G401 (cell line): Measurements from ENCODE around the gene NBPF26. TPM values are rescaled to one million over a fixed set of nuclear protein-coding genes. Genes with fewer than 3 reads are reported as not detected.
"Not testable (repeated sequence)": the region's sequence is repeated elsewhere in the genome, so short reads cannot be mapped to it uniquely, and the experiment has no call there.

ENCODE experiments used
- DNase-seq: peaks from one replicate; pipeline ENCODE4 v3.0.0-alpha.2; 2015; ENCODE audit warnings: low spot score
- in situ Hi-C: cut with HindIII; loops from 2 replicates; pipeline ENCODE4 v1.10.0; 2016; ENCODE audit warnings: low sequenced_read_pairs, mixed read lengths
- total RNA-seq: library from RNA; depleted of rRNA; stranded (reverse); fragments of >200 nt; shearing (Covaris generic); gene quantifications from 2 replicates; pipeline ENCODE4 v1.2.3, GENCODE V29; 2014; rRNA removed

The NBPF26 gene
- total RNA-seq = 9.1 and 9.7 TPM in 2 replicates

GRCh38 chr1:120723715-120724402, at the start of gene NBPF26:
Gene NBPF26, plus strand, starts transcription at chr1:120723945.
- peak; percentile 39 for DNase-seq
- in situ Hi-C loops = not testable (repeated sequence)

DNA sequence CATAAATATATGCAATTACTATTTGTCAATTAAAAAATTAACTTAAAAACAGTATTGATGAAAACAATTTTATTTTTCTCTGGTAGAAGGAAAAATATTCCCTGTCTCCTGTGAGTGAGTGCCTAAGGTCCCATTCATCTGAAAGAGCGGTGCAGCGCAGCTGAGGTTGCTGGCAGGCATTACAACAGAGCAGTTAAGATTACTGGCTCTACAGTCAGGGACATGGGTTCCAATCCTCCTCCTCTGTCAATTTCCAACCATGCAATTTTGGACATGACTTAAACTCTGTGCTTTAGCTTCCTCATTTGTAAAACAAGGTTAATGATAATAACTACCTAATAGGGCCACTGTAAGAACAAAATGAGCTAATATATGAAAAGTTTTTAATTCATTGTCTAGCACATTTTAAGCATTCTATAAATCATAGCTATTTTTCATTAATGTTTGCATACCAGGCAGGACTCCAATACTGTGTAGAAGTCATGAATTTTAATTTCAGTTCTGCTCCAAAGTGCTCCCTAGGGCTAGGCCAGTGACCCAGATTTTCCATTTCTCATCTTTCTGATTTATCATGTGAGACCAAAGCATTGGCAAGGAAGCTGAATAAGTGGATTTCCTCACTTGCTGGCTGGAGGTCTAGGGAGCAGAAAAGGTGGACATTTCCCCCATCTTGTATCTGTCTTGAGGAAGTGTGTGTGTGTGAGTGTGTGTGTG, 43.5 kb upstream of the NBPF26 start:
- in situ Hi-C loops, DNase-seq: not testable (repeated sequence)

GRCh38 chr1:120680938-120681337, 42.8 kb upstream of the NBPF26 start:
- DNase-seq, in situ Hi-C loops: not testable (repeated sequence)

DNA sequence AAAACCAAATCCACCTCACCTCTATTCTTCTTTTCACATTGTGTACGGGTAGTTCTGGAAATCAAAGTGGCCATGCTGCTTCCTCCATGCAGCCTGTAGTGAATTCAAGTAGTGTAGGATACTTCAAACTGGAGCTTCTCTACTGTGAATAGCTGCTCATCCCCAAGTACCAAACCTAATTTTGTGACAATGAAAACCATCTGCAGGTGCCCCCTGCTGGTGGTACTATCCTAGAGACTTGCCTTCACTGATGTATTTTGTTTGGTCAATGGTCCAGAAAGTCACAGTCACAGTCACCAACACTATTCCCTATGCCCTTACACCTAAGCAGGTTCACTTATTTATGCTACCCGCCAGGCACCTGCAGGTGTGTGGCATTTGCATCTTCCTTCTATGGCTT, 39.3 kb upstream of the NBPF26 start:
- DNase-seq, in situ Hi-C loops: not testable (repeated sequence)

DNA sequence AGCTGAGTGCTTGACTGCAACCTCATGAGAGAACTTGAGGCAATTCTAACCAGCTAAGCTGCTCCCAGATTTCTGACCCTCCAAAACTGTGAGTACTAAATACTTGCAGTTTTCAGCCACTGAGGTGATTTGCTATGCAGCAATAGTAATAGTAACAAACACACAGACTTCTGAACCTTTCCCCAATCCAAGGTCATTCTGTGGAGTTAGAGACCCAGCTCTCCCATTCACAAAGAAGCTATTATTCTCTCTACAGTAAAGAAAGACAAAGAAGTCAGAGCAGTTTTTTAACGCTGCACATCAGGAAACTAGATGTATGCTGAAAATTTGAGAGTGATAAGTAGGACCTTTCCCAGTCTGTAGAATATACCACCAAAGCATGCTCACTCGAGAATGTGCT, 38.1 kb upstream of the NBPF26 start:
- DNase-seq, in situ Hi-C loops: not testable (repeated sequence)

DNA sequence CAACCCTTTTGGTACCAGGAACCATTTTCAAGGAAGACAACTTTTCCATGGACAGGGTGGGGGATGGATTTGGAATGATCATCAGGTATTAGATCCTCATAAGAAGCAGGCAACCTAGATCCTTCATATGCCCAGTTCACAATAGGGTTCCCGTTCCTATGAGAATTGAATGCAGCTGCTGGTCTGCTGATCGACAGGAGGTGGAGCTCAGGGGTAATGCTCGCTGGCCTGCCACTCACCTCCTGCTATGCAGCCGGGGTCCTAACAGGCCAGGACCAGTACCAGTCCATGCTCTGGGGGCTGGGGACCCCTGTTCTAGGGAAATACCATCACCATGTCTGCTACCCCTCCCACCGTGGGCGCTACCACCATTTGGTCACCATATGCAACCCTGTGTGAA, 36.5 kb upstream of the NBPF26 start:
- DNase-seq = not testable (repeated sequence)

DNA sequence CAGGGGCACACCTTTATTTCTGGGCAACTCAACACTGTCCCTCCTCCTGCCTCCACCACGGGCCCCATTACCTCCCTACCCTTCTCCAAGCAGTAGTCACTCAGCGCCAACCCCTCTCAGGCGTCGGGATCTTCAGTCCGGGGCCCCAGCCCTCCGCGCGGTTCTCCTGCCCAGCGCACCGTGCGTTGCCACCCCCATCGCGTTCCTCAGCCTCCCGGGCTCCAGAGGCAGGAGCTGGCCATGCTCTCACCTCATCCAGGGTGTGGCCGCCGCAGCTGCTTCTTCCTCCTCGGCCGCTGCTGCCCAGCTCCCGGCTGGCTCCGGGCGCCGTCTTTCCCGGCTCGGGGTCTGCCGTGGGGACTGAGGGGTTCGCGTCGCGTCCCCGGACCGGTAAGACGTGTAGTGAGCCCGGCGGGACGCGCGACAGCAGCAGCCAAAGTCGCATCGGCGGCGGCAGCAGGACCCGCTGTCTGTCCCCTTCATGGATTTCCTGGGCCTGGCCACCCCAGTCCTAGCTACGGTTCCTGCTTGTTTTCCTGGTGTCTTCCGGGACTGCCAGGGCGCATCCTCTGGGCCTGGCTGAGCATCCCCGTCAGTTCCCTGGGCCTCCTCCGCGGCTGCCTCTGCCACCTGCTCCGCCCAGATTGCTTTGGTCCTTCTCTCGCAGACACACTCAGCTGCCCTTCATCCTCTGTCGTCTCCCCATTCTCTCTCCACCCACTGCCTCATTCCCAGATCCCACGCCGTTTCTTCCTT, 22.8 kb upstream of the NBPF26 start:
- DNase-seq = not testable (repeated sequence)

More for the DNA sequence above, 36.5 kb upstream of the NBPF26 start:
- in situ Hi-C loops = not testable (repeated sequence)

DNA sequence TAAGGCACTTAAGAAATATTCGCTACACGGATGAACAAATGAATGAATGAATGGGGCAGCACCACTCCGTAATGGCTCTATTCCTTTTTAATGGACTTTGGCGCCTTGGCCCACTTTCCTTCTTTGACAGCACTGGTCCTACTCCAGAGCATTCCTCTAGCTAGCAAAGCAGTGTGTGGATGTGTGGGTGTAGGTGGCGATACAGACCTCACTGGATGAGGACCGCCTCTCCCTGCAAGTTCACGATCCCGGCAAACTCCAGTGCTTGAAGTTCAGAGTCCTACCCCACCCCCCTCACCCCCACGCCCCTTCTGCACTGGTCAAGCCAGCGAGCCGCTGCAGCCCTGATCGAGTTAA, 409 bp upstream of the NBPF26 start:
- in situ Hi-C loops, DNase-seq: not testable (repeated sequence)

More for the DNA sequence above, 22.8 kb upstream of the NBPF26 start:
- in situ Hi-C loops = not testable (repeated sequence)

DNA sequence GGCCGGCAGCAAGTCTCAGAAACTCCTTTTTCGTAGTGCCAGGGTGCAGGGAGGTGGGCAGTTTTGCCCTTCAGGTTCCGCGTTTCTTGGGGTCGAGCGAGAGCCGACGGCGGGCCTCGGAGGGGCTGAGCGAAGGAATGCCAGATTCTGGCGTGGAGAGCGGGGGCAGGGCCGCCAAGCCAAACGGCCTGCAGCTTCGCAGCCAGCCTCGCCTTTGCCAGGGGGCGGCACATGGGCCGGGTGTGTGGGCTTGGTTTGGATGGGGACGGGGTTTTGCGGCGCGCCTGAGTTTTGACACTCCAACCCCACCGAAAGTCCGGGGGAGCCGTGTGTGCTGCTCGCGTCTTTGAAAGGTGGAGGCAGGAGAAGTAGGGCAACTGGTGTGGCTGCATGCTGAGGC, 762 bp downstream of the NBPF26 start:
- DNase-seq, in situ Hi-C loops: not testable (repeated sequence)

DNA sequence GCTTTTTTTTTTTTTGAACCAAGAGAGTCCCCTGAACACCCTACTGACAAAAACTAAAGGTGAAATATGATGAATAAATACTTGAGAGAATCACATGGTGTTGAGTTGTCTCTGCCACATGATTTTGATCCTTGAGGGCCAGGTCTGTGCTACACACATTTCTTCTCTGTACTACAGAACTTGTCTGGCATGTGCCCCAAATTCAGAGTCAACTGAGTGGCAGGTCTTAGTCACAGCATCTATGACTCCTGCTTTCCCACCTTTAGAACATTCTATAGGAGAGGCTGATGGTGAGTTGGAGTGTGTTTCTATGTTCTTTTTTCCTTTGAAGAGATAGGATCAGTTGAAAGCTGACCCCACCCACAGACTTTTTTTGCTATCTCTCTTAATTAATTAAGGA, 5.1 kb downstream of the NBPF26 start:
- in situ Hi-C loops, DNase-seq: not testable (repeated sequence)

- in situ Hi-C loops, DNase-seq: not testable (repeated sequence)
These were observed 45.3 kb downstream of the NBPF26 start for GRCh38 chr1:120769090-120769489.

DNA sequence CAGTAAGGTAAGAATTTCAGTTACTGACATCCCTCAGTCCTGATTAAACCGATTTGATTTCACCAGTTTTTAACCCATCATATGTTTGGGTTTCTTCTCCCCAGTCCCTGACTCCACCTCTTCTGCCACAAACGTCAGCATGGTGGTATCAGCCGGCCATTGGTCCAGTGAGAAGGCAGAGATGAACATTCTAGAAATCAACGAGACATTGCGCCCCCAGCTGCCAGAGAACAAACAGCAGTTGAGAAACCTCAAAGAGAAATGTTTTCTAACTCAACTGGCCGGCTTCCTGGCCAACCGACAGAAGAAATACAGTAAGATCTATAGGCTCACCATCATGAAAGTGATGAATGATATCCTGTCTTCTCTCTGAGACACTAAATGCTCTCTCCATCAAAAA, 81.7 kb downstream of the NBPF26 start:
- DNase-seq, in situ Hi-C loops: not testable (repeated sequence)

DNA sequence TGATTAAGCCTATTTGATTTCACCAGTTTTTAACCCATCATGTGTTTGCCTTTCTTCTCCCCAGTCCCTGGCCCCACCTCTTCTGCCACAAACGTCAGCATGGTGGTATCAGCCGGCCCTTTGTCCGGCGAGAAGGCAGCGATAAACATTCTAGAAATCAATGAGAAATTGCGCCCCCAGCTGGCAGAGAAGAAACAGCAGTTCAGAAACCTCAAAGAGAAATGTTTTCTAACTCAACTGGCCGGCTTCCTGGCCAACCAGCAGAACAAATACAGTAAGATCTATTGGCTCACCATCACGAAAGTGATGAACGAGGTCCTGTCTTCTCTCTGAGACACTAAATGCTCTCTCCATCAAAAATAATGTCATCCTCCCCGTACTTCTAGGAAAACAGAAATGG, 88.1 kb downstream of the NBPF26 start:
- DNase-seq = peak; percentile 18
- in situ Hi-C loops = not testable (repeated sequence)

GRCh38 chr1:120825051-120825450, 101.3 kb downstream of the NBPF26 start:
- in situ Hi-C loops = not testable (repeated sequence)

GRCh38 chr1:120826623-120827022, 102.9 kb downstream of the NBPF26 start:
- in situ Hi-C loops, DNase-seq: not testable (repeated sequence)

More at GRCh38 chr1:120825051-120825450, 101.3 kb downstream of the NBPF26 start:
- not testable (repeated sequence) for DNase-seq

DNA sequence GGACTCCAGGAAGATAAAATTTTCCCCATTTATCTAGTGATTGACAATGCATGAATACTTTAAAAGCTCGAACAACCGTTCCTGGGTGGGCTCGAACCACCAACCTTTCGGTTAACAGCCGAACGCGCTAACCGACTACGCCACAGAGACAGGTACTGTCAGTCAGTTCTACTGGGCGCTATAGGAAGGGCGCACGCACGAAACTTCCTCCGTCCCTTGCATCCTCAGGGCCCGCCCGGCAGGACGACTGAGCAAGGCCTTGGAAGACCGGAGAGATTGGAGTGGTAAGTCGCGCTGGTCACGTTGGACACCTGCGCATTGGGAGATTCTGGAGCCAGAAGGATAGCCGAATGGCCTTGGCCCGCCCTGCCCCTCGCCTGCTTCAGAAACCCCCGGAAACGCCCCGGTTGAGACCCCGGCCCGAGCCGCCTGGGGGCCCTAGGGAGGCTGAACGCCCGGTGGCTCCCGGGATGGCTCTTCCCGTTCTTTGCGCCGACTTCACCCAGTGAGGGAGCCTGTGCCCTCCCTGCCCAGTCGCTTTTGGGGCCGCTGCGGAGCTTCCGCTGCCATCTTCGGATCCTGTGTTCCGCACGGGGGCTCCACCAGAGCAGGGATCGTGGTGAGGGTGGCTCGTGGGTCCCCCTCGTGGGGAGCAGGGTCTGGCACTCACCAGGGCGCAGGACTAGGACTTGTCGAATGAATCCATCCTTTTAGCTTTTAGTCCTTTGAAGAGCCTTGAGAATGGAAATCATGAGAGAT, 120.6 kb downstream of the NBPF26 start:
- in situ Hi-C loops = not testable (repeated sequence)
- peak; percentile 62 for DNase-seq

DNA sequence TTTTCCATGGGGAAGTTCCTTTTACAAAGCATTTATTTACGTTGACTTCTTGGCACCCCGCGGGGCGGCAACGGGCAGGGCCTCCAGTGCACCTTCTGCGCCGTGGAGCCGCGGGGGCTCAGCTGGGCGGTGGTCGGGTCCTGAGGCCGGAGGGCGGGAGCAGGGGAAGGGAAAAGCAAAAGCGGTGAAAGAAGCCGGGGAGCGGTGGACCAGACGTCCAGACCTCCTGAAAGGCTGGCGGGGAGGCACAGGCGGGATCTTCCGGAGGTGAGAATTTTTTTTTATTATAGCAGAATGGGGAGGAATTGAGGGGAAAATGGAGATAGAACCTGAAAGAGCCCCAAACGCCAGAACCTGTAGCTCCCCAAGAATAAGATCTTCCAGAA, 121.2 kb downstream of the NBPF26 start:
- in situ Hi-C loops, DNase-seq: not testable (repeated sequence)

- in situ Hi-C loops = not testable (repeated sequence)
- peak; percentile 1 for DNase-seq
These were observed 125.9 kb downstream of the NBPF26 start for GRCh38 chr1:120849400-120850286.
